Astrocyte (in vitro differentiated cells and primary cell): ENCODE results near the gene E2F1. TPM values are rescaled to one million over a fixed set of nuclear protein-coding genes. Genes with fewer than 3 reads are reported as not detected.

ENCODE experiments used
- DNase-seq: peaks from one replicate; pipeline ENCODE4 v3.0.0-alpha.2; 2010; ENCODE audit warnings: low read depth
- FAIRE-seq: peaks from 2 replicates; lab custom pipeline; 2011; peaks lifted over from hg19 to GRCh38; lab: Jason Lieb, UNC
- H2AFZ ChIP-seq: 2 replicates; pipeline ENCODE4 v1.6.0; 2012; ENCODE audit warnings: low read depth, low read length, inconsistent platforms
- H3K27ac ChIP-seq: 2 replicates; pipeline ENCODE4 v1.5.1; 2011; ENCODE audit warnings: low read depth, low read length, inconsistent platforms
- H3K27me3 ChIP-seq: 2 replicates; pipeline ENCODE4 v1.6.0; 2011; ENCODE audit warnings: low read length, inconsistent platforms; ENCODE audit not compliant: insufficient read depth
- H3K36me3 ChIP-seq: 2 replicates; pipeline ENCODE4 v1.5.1; 2011; ENCODE audit warnings: low read length, inconsistent platforms; ENCODE audit not compliant: insufficient read depth
- H3K4me1 ChIP-seq: 2 replicates; pipeline ENCODE4 v1.5.1; 2011; ENCODE audit warnings: low read length, inconsistent platforms; ENCODE audit not compliant: insufficient read depth
- H3K4me2 ChIP-seq: 2 replicates; pipeline ENCODE4 v1.6.0; 2012; ENCODE audit warnings: low read length, inconsistent platforms
- H3K4me3 ChIP-seq: 2 replicates; pipeline ENCODE4 v1.5.1; 2011; ENCODE audit warnings: low read depth, mild to moderate bottlenecking, low read length, inconsistent platforms; ENCODE audit not compliant: insufficient read depth
- H3K79me2 ChIP-seq: 2 replicates; pipeline ENCODE4 v1.6.0; 2012; ENCODE audit warnings: mild to moderate bottlenecking, low read length, inconsistent platforms; ENCODE audit not compliant: insufficient read depth
- H3K9ac ChIP-seq: 2 replicates; pipeline ENCODE4 v1.6.0; 2012; ENCODE audit warnings: mild to moderate bottlenecking, low read length, inconsistent platforms
- H3K9me3 ChIP-seq: 2 replicates; pipeline ENCODE4 v1.5.1; 2012; ENCODE audit warnings: low read depth, mild to moderate bottlenecking, low read length, inconsistent platforms; ENCODE audit not compliant: insufficient read depth
- H4K20me1 ChIP-seq: 2 replicates; pipeline ENCODE4 v1.6.0; 2012; ENCODE audit warnings: low read length, inconsistent platforms; ENCODE audit not compliant: insufficient read depth
- H3K27ac Mint-ChIP-seq: one replicate; pipeline ENCODE4 v1.8.0; 2021; ENCODE audit warnings: mild to moderate bottlenecking, mixed read lengths; ENCODE audit not compliant: unreplicated experiment
- H3K27me3 Mint-ChIP-seq: one replicate; pipeline ENCODE4 v1.8.0; 2021; ENCODE audit warnings: low read depth, mixed read lengths; ENCODE audit not compliant: unreplicated experiment
- H3K36me3 Mint-ChIP-seq: one replicate; pipeline ENCODE4 v1.8.0; 2021; ENCODE audit warnings: low read depth, mixed read lengths; ENCODE audit not compliant: unreplicated experiment
- H3K4me1 Mint-ChIP-seq: one replicate; pipeline ENCODE4 v1.8.0; 2021; ENCODE audit warnings: low read depth, mixed read lengths; ENCODE audit not compliant: unreplicated experiment
- H3K4me3 Mint-ChIP-seq: one replicate; pipeline ENCODE4 v1.8.0; 2021; ENCODE audit warnings: mild to moderate bottlenecking, moderate library complexity, mixed read lengths; ENCODE audit not compliant: unreplicated experiment
- H3K9me3 Mint-ChIP-seq: one replicate; pipeline ENCODE4 v1.8.0; 2021; ENCODE audit warnings: mild to moderate bottlenecking, mixed read lengths; ENCODE audit not compliant: unreplicated experiment
- CTCF ChIP-seq: IDR thresholded peaks from 2 replicates; pipeline ENCODE4 v1.5.1; 2011; ENCODE audit warnings: low read depth, mild to moderate bottlenecking, inconsistent platforms, low read length, moderate library complexity; ENCODE audit not compliant: insufficient read depth
- EZH2 ChIP-seq: IDR thresholded peaks from 2 replicates; pipeline ENCODE4 v1.6.1; 2012; ENCODE audit warnings: mild to moderate bottlenecking, low read length, inconsistent platforms; ENCODE audit not compliant: insufficient read depth
- total RNA-seq: library from RNA; stranded (reverse); gene quantifications from 2 replicates; pipeline ENCODE4 v1.2.1, GENCODE V29; 2021

E2F1 gene
- total RNA-seq, 1 donor from 2014 or later, result 2.3 TPM

GRCh38 chr20:33664085-33664761, 22.0 kb downstream of the E2F1 start:
- Histone ChIP-seq H3K36me3 (no peaks in the 10 kb centered on the region), H3K4me3 (peak overlapping the region; percentile 75), H3K27ac (peak overlapping the region; percentile 55), H3K79me2 (no peaks in the 10 kb centered on the region), H3K9ac (peak overlapping the region; percentile 86), H2AFZ (peak overlapping the region; percentile 97), H3K4me2 (peak overlapping the region; percentile 91), H3K27me3 (no peaks in the 10 kb centered on the region), H3K9me3 (no peaks in the 10 kb centered on the region), H4K20me1 (peaks cover 13% of the 10 kb centered on the region), H3K4me1 (peaks cover 24% of the 10 kb centered on the region)
- no peak for TF ChIP-seq EZH2
- TF ChIP-seq CTCF, result no peak
- peaks cover 20% of the 10 kb centered on the region for H3K4me1 Mint-ChIP-seq
- no peak for DNase-seq
- FAIRE-seq, result no peak
- H3K4me3 Mint-ChIP-seq, result peak overlapping the region; percentile 80
- no peaks in the 10 kb centered on the region for H3K9me3 Mint-ChIP-seq
- peak overlapping the region; percentile 26 for H3K27ac Mint-ChIP-seq
- peaks cover 7% of the 10 kb centered on the region for H3K36me3 Mint-ChIP-seq
- H3K27me3 Mint-ChIP-seq, result no peaks in the 10 kb centered on the region

- peak overlapping the region; percentile 58 for H3K27ac ChIP-seq
These were observed 22.8 kb downstream of the E2F1 start for GRCh38 chr20:33663161-33664084.

More at GRCh38 chr20:33663161-33664084, 22.8 kb downstream of the E2F1 start:
- H3K27me3 Mint-ChIP-seq, result no peaks in the 10 kb centered on the region
- Histone ChIP-seq H3K4me3 (peak overlapping the region; percentile 75), H3K9me3 (no peaks in the 10 kb centered on the region), H3K4me1 (peaks cover 24% of the 10 kb centered on the region), H4K20me1 (peaks cover 5% of the 10 kb centered on the region), H2AFZ (peak overlapping the region; percentile 97), H3K9ac (peak overlapping the region; percentile 86), H3K79me2 (no peaks in the 10 kb centered on the region), H3K4me2 (peak overlapping the region; percentile 91), H3K36me3 (no peaks in the 10 kb centered on the region), H3K27me3 (no peaks in the 10 kb centered on the region)
- peak overlapping the region; percentile 82 for H3K4me3 Mint-ChIP-seq
- peaks cover 20% of the 10 kb centered on the region for H3K4me1 Mint-ChIP-seq
- TF ChIP-seq CTCF, result no peak
- no peak for TF ChIP-seq EZH2
- no peaks in the 10 kb centered on the region for H3K9me3 Mint-ChIP-seq
- DNase-seq (peak; percentile 44), FAIRE-seq (no peak)
- peak overlapping the region; percentile 34 for H3K27ac Mint-ChIP-seq
- peaks cover 2% of the 10 kb centered on the region for H3K36me3 Mint-ChIP-seq
